ENCODE measurements around the gene TNFRSF12A. TPM values are rescaled to one million over a fixed set of nuclear protein-coding genes. Genes with fewer than 3 reads are reported as not detected.

Gene TNFRSF12A
- total and polyA plus RNA-seq, 2 of the 13 experiments (the other 11 are each of a cell fraction or from before 2014, with no cell fraction given): 61.9 to 66.0 TPM

DNA sequence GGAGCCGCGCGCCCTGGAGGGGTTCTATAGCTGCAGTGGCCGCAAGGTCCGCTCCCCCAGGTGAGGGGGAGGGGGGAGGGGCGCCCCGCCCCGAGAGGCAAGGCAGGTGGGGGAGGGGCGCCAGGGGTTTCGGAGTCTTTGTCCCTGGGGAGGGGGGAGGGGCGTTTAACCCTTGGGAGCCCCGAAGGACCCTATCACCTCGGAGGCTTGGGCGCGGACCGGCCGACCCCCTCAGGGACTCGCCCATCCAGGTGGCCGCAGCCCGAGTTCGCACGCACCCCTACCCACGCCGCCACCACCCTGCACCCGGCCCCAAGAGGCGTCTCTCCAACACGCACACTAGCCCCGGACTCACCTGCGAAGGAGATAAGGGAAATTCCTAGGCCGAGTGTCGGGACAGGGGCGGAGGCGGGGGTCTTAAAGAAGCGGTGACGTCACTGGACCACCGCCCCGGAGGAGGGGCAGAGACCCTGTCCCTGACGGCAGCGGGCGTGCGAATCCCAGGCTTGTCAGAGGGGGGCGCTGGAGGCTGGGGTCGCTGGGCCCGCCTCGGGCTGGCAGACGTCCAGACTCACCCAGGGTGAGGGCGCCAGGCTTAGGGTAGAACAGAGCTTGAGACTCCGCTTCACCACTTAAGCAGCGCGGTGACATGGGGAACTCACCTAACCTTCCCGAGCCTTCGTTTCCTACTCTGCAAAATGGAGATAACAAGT is 2.2 kb upstream of the TNFRSF12A start, which contains the start of gene CLDN6 (continued):
- TF ChIP-seq, protein P1, sequence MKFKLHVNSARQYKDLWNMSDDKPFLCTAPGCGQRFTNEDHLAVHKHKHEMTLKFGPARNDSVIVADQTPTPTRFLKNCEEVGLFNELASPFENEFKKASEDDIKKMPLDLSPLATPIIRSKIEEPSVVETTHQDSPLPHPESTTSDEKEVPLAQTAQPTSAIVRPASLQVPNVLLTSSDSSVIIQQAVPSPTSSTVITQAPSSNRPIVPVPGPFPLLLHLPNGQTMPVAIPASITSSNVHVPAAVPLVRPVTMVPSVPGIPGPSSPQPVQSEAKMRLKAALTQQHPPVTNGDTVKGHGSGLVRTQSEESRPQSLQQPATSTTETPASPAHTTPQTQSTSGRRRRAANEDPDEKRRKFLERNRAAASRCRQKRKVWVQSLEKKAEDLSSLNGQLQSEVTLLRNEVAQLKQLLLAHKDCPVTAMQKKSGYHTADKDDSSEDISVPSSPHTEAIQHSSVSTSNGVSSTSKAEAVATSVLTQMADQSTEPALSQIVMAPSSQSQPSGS (CRISPR knock-in tag; IDR thresholded peaks at IDR 0.05): peak; percentile 45; the same call in 1 of the 2 replicates
- TF ChIP-seq NFRKB (IDR thresholded peaks at IDR 0.05) (no peak), ZNF547 (CRISPR knock-in tag; IDR thresholded peaks at IDR 0.05) (no peak), RBFOX2 (IDR thresholded peaks at IDR 0.05; ENCODE audit: low read depth, low read length) (0 out of 2 replicates have a peak, but pooled peaks have one; percentile 56), ZNF569 (CRISPR knock-in tag; IDR thresholded peaks at IDR 0.05; ENCODE audit: borderline replicate concordance) (no peak), CTCF (CRISPR knock-in tag; IDR thresholded peaks at IDR 0.05) (peak; percentile 73), POGZ (CRISPR knock-in tag; IDR thresholded peaks at IDR 0.05) (0 out of 2 replicates have a peak, but pooled peaks have one; percentile 13), KDM4B (CRISPR knock-in tag; IDR thresholded peaks at IDR 0.05) (0 out of 2 replicates have a peak, but pooled peaks have one; percentile 29), ARID5B (CRISPR knock-in tag; IDR thresholded peaks at IDR 0.05) (0 out of 2 replicates have a peak, but pooled peaks have one; percentile 16), MLLT10 (CRISPR knock-in tag; IDR thresholded peaks at IDR 0.05) (no peak), TCF7L2 (IDR thresholded peaks at IDR 0.05; ENCODE audit: low read depth, low read length) (no peak), PAF1 (CRISPR knock-in tag; IDR thresholded peaks at IDR 0.05) (no peak), EEA1 (CRISPR knock-in tag; IDR thresholded peaks at IDR 0.05; ENCODE audit: borderline replicate concordance) (no peak), ZNF350 (CRISPR knock-in tag; IDR thresholded peaks at IDR 0.05; ENCODE audit: borderline replicate concordance, low read depth) (no peak), SMARCE1 (IDR thresholded peaks at IDR 0.05; ENCODE audit: borderline replicate concordance) (no peak), ZNF251 (CRISPR knock-in tag; IDR thresholded peaks at IDR 0.05) (no peak), SYNCRIP (IDR thresholded peaks at IDR 0.05; ENCODE audit: insufficient read depth, low read depth, low read length) (no peak), HNRNPL (IDR thresholded peaks at IDR 0.05; ENCODE audit: low read depth, low read length) (peak; percentile 69)
- TF ChIP-seq, protein P2, sequence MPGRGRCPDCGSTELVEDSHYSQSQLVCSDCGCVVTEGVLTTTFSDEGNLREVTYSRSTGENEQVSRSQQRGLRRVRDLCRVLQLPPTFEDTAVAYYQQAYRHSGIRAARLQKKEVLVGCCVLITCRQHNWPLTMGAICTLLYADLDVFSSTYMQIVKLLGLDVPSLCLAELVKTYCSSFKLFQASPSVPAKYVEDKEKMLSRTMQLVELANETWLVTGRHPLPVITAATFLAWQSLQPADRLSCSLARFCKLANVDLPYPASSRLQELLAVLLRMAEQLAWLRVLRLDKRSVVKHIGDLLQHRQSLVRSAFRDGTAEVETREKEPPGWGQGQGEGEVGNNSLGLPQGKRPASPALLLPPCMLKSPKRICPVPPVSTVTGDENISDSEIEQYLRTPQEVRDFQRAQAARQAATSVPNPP (CRISPR knock-in tag; IDR thresholded peaks at IDR 0.05): no peak
- TF ChIP-seq, protein P3, sequence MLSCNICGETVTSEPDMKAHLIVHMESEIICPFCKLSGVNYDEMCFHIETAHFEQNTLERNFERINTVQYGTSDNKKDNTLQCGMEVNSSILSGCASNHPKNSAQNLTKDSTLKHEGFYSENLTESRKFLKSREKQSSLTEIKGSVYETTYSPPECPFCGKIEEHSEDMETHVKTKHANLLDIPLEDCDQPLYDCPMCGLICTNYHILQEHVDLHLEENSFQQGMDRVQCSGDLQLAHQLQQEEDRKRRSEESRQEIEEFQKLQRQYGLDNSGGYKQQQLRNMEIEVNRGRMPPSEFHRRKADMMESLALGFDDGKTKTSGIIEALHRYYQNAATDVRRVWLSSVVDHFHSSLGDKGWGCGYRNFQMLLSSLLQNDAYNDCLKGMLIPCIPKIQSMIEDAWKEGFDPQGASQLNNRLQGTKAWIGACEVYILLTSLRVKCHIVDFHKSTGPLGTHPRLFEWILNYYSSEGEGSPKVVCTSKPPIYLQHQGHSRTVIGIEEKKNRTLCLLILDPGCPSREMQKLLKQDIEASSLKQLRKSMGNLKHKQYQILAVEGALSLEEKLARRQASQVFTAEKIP (CRISPR knock-in tag; IDR thresholded peaks at IDR 0.05; ENCODE audit: borderline replicate concordance): no peak

Data from HepG2 (cell line).